GM12878 (cell line): ENCODE results near the gene RIT1. TPM values are rescaled to one million over a fixed set of nuclear protein-coding genes. Genes with fewer than 3 reads are reported as not detected.

Source experiments
- ATAC-seq: fragments of 200-7000 bp; cut with Tn5 transposase; 3 replicates; pipeline ENCODE4 v1.9.1; 2020; ENCODE audit warnings: mild to moderate bottlenecking, moderate library complexity
- BruUV-seq: library from RNA; stranded (reverse); fragments of 400-500 nt; replicated peaks from 2 replicates; lab custom pipeline; 2021; lab: Mats Ljungman, UMichigan
- CTCF ChIA-PET: fragments of 300-600 bp; sonication (Branson Sonifier 250); formaldehyde crosslinking; extraction: SDS; loops from one replicate; lab custom pipeline; 2021; ENCODE audit warnings: inconsistent platforms; lab: Yijun Ruan, JAX
- POLR2A ChIA-PET: fragments of 350-600 bp; formaldehyde crosslinking; extraction: SDS; loops from one replicate; lab custom pipeline; 2021; ENCODE audit warnings: inconsistent platforms; lab: Charles Lee
- RAD21 ChIA-PET: fragments of 300-600 bp; sonication (Branson Sonifier 250); formaldehyde crosslinking; loops from one replicate; lab custom pipeline; 2023; ENCODE audit warnings: antibody characterized with exemption; ENCODE audit not compliant: unreplicated experiment; lab: Charles Lee
- SMC1A ChIA-PET: fragments of 300-600 bp; sonication (Branson Sonifier 250); formaldehyde crosslinking; loops from one replicate; lab custom pipeline; 2023; ENCODE audit not compliant: unreplicated experiment, uncharacterized antibody; lab: Charles Lee
- DNase-seq: peaks from one replicate; pipeline ENCODE4 v3.0.0-alpha.2; 2011; ENCODE audit warnings: low read depth, low spot score
- FAIRE-seq: peaks from 3 replicates; lab custom pipeline; 2011; peaks lifted over from hg19 to GRCh38; lab: Jason Lieb, UNC
- H2AFZ ChIP-seq: 2 replicates; pipeline ENCODE4 v1.6.0; 2011; ENCODE audit warnings: low read depth, low read length, control low read depth; ENCODE audit not compliant: control insufficient read depth
- H3K27ac ChIP-seq: 2 replicates; pipeline ENCODE4 v1.5.1; 2011; ENCODE audit warnings: control low read depth; ENCODE audit not compliant: control insufficient read depth, insufficient read depth
- H3K27me3 ChIP-seq, 2 experiments: replicated peaks in 1 of 2; 2 replicates each; pipeline versions ENCODE4 v1.6.0 to v1.6.1; 2011; ENCODE audit warnings: low read length in 1 of 2; ENCODE audit not compliant: control insufficient read depth in 2 of 2, insufficient read depth in 2 of 2
- H3K36me3 ChIP-seq, 2 experiments: 2 replicates each; pipeline ENCODE4 v1.5.1; 2011; ENCODE audit warnings: low read length in 1 of 2; ENCODE audit not compliant: control insufficient read depth in 2 of 2, insufficient read depth in 2 of 2
- H3K4me1 ChIP-seq: 2 replicates; pipeline ENCODE4 v1.6.1; 2011; ENCODE audit warnings: mild to moderate bottlenecking, low read length, moderate library complexity, mixed read lengths; ENCODE audit not compliant: control insufficient read depth, insufficient read depth
- H3K4me2 ChIP-seq: 2 replicates; pipeline ENCODE4 v1.6.0; 2011; ENCODE audit warnings: control low read depth; ENCODE audit not compliant: control insufficient read depth, insufficient read depth
- H3K4me3 ChIP-seq: fragments of 200-600 bp; sonication (generic); 2 replicates; pipeline ENCODE4 v1.5.1; 2016
- H3K79me2 ChIP-seq: 2 replicates; pipeline ENCODE4 v1.6.0; 2011; ENCODE audit warnings: low read length; ENCODE audit not compliant: control insufficient read depth, insufficient read depth
- H3K9ac ChIP-seq: 2 replicates; pipeline ENCODE4 v1.8.0; 2011; ENCODE audit warnings: low read length, control low read depth, mixed read lengths; ENCODE audit not compliant: control insufficient read depth, insufficient read depth
- H3K9me3 ChIP-seq: replicated peaks from 3 replicates; pipeline ENCODE4 v1.5.1; 2011; ENCODE audit warnings: mild to moderate bottlenecking, low read length; ENCODE audit not compliant: control insufficient read depth, insufficient read depth
- H4K20me1 ChIP-seq: 2 replicates; pipeline ENCODE4 v1.6.0; 2011; ENCODE audit not compliant: control insufficient read depth, insufficient read depth
- BCL11A ChIP-seq: IDR thresholded peaks from 2 replicates; pipeline ENCODE4 v1.6.1; 2011; ENCODE audit warnings: low read depth, low read length
- BHLHE40 ChIP-seq, 2 experiments: fragments of 450-650 bp in 1 of 2; IDR thresholded peaks; 2 replicates each; pipeline ENCODE4 v1.6.1; 2011 to 2017; ENCODE audit warnings: low read depth in 2 of 2, borderline replicate concordance in 1 of 2, improper control_type of control experiment in 1 of 2, low read length in 1 of 2, mild to moderate bottlenecking in 1 of 2
- CEBPZ ChIP-seq: fragments of 150-350 bp; IDR thresholded peaks from 2 replicates; pipeline ENCODE4 v1.6.1; 2016; ENCODE audit warnings: low read depth, low read length
- IRF5 ChIP-seq: fragments of 450-650 bp; IDR thresholded peaks from 2 replicates; pipeline ENCODE4 v1.6.1; 2017; ENCODE audit warnings: borderline replicate concordance
- MXI1 ChIP-seq: fragments of 150-350 bp; IDR thresholded peaks from 2 replicates; pipeline ENCODE4 v1.6.1; 2011; ENCODE audit warnings: low read depth, mild to moderate bottlenecking, inconsistent platforms, low read length, improper control_type of control experiment
- NBN ChIP-seq: fragments of 450-650 bp; IDR thresholded peaks from 2 replicates; pipeline ENCODE4 v1.6.1; 2016
- PAX8 ChIP-seq: fragments of 450-650 bp; IDR thresholded peaks from 2 replicates; pipeline ENCODE4 v1.6.1; 2017; ENCODE audit warnings: mild to moderate bottlenecking, moderate library complexity
- SIX5 ChIP-seq: IDR thresholded peaks from 2 replicates; pipeline ENCODE4 v1.6.1; 2011; ENCODE audit warnings: mild to moderate bottlenecking, low read depth, low read length, moderate library complexity; ENCODE audit not compliant: severe bottlenecking
- SMAD1 ChIP-seq: fragments of 450-650 bp; IDR thresholded peaks from 2 replicates; pipeline ENCODE4 v1.6.1; 2018; ENCODE audit warnings: mild to moderate bottlenecking, low read depth; ENCODE audit not compliant: partially characterized antibody
- TCF12 ChIP-seq: IDR thresholded peaks from 2 replicates; pipeline ENCODE4 v1.6.1; 2011; ENCODE audit warnings: low read depth, mild to moderate bottlenecking, low read length
- ZBED1 ChIP-seq: IDR thresholded peaks from 2 replicates; pipeline ENCODE4 v1.6.1; 2016; ENCODE audit warnings: borderline replicate concordance
- WGBS: methylation state at CpG from one replicate; pipeline ENCODE4 v1.1.6; 2016; ENCODE audit warnings: low lambda C conversion rate; ENCODE audit not compliant: insufficient replicate concordance, insufficient coverage; ENCODE audit errors: missing lambda C conversion rate; 5-methylcytosine and 5-hydroxymethylcytosine counted together
- in situ Hi-C: fragments of 300-500 bp; cut with MboI; formaldehyde crosslinking; loops from 9 replicates; pipeline ENCODE4 v1.14.3; 2018; ENCODE audit warnings: mixed read lengths
- intact Hi-C: fragments of 100-400 bp; cut with micrococcal nuclease; formaldehyde crosslinking; loops from one replicate; pipeline ENCODE4 v1.14.2; 2022; ENCODE audit not compliant: unreplicated experiment
- polyA plus RNA-seq, 11 experiments: library from polyadenylated mRNA; depleted of rRNA in 4 of 11; unstranded in 6 of 11; stranded (reverse) in 5 of 11; fragments of >200 nt; fragmentation: Nextera tagmentation in 4 of 11; fragmentation: Illumina TruSeq in 1 of 11; extraction: Ambion mirVana in 4 of 11; extraction: Trizol in 1 of 11; gene quantifications; 1 replicate in 1 of 11; 2 replicates in 10 of 11; pipeline versions ENCODE4 v1.2.1 to v1.2.3, GENCODE V29; 2011 to 2016; ENCODE audit warnings: inconsistent platforms in 2 of 11, missing spikeins in 2 of 11, low read depth in 1 of 11
- total RNA-seq, 4 experiments: library from RNA; depleted of rRNA in 3 of 4; stranded (reverse); fragments of >200 nt in 3 of 4; fragmentation: Illumina TruSeq in 1 of 4; extraction: Trizol in 1 of 4; gene quantifications; 2 replicates each; pipeline versions ENCODE4 v1.2.1 to v1.2.3, GENCODE V29; 2013 to 2021
- TF ChIP-seq, protein P1 (sequence below): fragments of 450-650 bp; IDR thresholded peaks from 2 replicates; pipeline ENCODE4 v1.6.1; 2017; ENCODE audit warnings: low read depth, mild to moderate bottlenecking, moderate library complexity

RIT1 gene
- total and polyA plus RNA-seq, 10 of the 15 experiments (the other 5 are each of a cell fraction or from before 2014, with no cell fraction given), result 6.8 to 61.5 (median 13.7) TPM

GRCh38 chr1:155858800-155859233, 52.3 kb downstream of the RIT1 start (continued):
- TF ChIP-seq, protein P1, sequence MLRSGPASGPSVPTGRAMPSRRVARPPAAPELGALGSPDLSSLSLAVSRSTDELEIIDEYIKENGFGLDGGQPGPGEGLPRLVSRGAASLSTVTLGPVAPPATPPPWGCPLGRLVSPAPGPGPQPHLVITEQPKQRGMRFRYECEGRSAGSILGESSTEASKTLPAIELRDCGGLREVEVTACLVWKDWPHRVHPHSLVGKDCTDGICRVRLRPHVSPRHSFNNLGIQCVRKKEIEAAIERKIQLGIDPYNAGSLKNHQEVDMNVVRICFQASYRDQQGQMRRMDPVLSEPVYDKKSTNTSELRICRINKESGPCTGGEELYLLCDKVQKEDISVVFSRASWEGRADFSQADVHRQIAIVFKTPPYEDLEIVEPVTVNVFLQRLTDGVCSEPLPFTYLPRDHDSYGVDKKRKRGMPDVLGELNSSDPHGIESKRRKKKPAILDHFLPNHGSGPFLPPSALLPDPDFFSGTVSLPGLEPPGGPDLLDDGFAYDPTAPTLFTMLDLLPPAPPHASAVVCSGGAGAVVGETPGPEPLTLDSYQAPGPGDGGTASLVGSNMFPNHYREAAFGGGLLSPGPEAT, result peak; percentile 72
- TF ChIP-seq MXI1, result no peak
- peak in 1 of 2 experiments; percentile 17; a peak in 1 of 4 replicates for TF ChIP-seq BHLHE40 (IDR thresholded peaks at IDR 0.05; ENCODE audit: borderline replicate concordance in 1 of 2, low read depth in 2 of 2, low read length in 1 of 2)
- TF ChIP-seq SMAD1, result peak; percentile 57
- TF ChIP-seq NBN, result peak; percentile 93

DNA sequence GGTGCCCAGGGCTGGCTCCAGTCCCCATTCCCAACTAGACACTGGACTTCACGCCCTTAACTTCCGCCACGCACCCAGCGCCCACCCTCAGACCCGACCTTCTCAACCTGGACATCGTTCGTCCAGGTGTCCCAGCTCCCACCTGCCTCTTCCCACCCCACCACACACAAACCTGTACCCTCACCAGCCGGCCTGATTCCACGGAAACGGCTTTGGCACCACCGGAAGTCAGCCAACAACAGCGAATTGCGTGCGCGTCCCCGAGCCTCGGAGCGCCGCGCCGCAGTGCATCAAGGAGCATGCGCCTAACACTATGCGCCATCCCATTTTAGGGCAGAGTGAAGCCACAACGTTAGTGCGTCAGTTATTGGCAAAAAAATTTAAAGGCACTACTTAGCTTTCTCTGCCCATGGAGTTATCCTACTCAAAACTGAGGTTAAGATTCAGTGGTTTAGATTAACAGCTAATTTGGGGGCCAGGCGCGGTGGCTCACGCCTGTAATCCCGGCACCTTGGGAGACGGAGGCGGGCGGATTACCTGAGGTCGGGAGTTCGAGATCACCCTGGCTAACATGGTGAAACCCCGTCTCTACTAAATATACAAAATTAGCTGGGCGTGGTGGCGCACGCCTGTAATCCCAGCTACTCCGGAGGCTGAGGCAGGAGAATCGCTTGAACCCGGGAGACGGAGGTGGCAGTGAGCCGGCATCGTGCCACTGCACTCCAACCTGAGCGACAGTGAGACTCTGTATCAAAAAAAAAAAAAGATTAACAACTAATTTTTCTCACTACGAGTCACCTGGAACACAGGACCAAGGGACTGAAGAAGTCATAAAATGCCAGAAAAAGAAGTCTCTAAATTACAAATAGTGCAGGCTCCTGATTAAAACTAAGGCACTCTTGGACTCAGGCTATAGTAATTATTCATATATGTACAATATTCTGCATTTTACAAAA, 53.9 kb downstream of the RIT1 start, which contains the start of gene GON4L:
GON4L (minus strand) TSS at position 240 of the 956 bp plus-strand sequence. CDS start 3,434 bp downstream, outside the sequence.
- RAD21 ChIA-PET, result interaction anchor here (0.5 to 2.3 kb wide), 9 partner anchors 9 to 582 kb away, joined by 3 to 7 read pairs (median 3); no protein-coding TSS in a partner anchor
- Histone ChIP-seq H3K27me3 (no peaks in the 10 kb centered on the region), H3K4me1 (peaks cover 15% of the 10 kb centered on the region), H2AFZ (peak within 1 kb of the TSS; percentile 79), H3K36me3 (peaks cover 0 to 7% of the 10 kb centered on the region in 2 experiments; a peak in 2 of 4 replicates), H3K9me3 (no peaks in the 10 kb centered on the region), H3K4me3 (peak within 1 kb of the TSS; percentile 83), H3K4me2 (peak within 1 kb of the TSS; percentile 72), H3K79me2 (peaks cover 22% of the 10 kb centered on the region), H3K27ac (peak within 1 kb of the TSS; percentile 84), H3K9ac (peak within 1 kb of the TSS; percentile 95), H4K20me1 (no peaks in the 10 kb centered on the region)
- POLR2A ChIA-PET, result interaction anchor here (0.7 to 2.1 kb wide), 11 partner anchors 10 to 124 kb away, joined by 3 to 7 read pairs (median 3); partner anchors contain the start of genes ARHGEF2 and KHDC4
- DNase-seq (peak; percentile 89), FAIRE-seq (peak; percentile 81), ATAC-seq (peak; percentile 69)
- CTCF ChIA-PET, result interaction anchor here (0.7 to 2.7 kb wide), 4 partner anchors 10 to 209 kb away, joined by 3 to 6 read pairs (median 4); no protein-coding TSS in a partner anchor
- intact Hi-C loops, result loop anchor here (2.0 to 10.0 kb wide), 3 partner anchors 78 to 198 kb away; partner anchors contain the start of genes KHDC4, LAMTOR2 and UBQLN4
- in situ Hi-C loops, result no loop called here
- BruUV-seq, result no TSS peak
- SMC1A ChIA-PET, result interaction anchor here (0.6 to 6.6 kb wide), 10 partner anchors 16 to 606 kb away, joined by 3 to 29 read pairs (median 4); no protein-coding TSS in a partner anchor
- 12% methylated on average over 46 of the region's 46 CpGs for WGBS
- TF ChIP-seq PAX8, result no peak
- TF ChIP-seq TCF12, result no peak; the same call in 1 of the 2 replicates
- no peak for TF ChIP-seq ZBED1
- TF ChIP-seq IRF5, result no peak
- peak; percentile 69 for TF ChIP-seq SIX5
- no peak for TF ChIP-seq BCL11A
- peak in 1 of 2 experiments; percentile 12; a peak in 1 of 4 replicates for TF ChIP-seq BHLHE40 (IDR thresholded peaks at IDR 0.05; ENCODE audit: borderline replicate concordance in 1 of 2, low read depth in 2 of 2, low read length in 1 of 2)
- TF ChIP-seq CEBPZ, result no peak
